ENCODE data around the gene DYSF.

- TF ChIP-seq EZH2 (IDR thresholded peaks at IDR 0.05; ENCODE audit: low read length) (no peak), CTCF (optimal IDR thresholded peaks at IDR 0.05 in 1 of 3, IDR thresholded peaks at IDR 0.05 in 1 of 3, conservative IDR thresholded peaks at IDR 0.05 in 1 of 3; ENCODE audit: extremely low read depth in 1 of 3, insufficient read depth in 2 of 3, low read length in 3 of 3) (no peak)
These were observed 159.4 kb downstream of the DYSF start for GRCh38 chr2:71612581-71613402.

Measured in keratinocyte (primary cell).